ENCODE measurements around the gene TCF4. TPM values are rescaled to one million over a fixed set of nuclear protein-coding genes. Genes with fewer than 3 reads are reported as not detected.

The TCF4 gene
- total RNA-seq, 1 experiment from 2014 or later = 143 TPM

DNA sequence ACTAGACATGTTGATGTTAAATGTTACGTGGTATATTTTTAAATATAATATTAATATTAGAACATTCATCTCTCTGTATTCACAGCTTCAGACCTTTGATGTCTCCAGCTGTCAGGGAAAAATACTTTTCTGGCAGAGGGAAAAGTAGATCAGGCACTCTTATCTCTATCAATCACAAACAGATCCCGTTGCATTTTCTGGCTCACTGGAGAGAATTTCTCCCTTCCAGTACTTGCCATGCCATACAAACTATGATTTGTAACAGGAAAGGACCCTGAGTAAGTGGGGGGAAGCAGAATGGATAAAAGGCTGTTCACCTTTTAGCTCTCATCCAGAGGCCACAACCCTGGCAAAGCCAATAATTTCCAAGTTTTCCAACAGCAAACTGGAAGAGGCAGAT, 158.0 kb downstream of the TCF4 start:
- Histone ChIP-seq H3K27ac (ENCODE audit: low read depth, low read length, poor library complexity, severe bottlenecking) (no peak overlapping the region), H3K36me3 (ENCODE audit: insufficient read depth, low read length, poor library complexity, severe bottlenecking) (no peaks in the 10 kb centered on the region), H3K9me3 (ENCODE audit: low read depth, low read length, poor library complexity, severe bottlenecking) (no peaks in the 10 kb centered on the region), H3K4me3 (ENCODE audit: low read depth, low read length, poor library complexity, severe bottlenecking) (no peak overlapping the region), H3K4me1 (ENCODE audit: insufficient read depth, low read length, poor library complexity, severe bottlenecking) (peaks cover 14% of the 10 kb centered on the region), H3K27me3 (replicated peaks; ENCODE audit: insufficient read depth, low read depth, low read length, poor library complexity) (no peaks in the 10 kb centered on the region)
- DNase-seq (ENCODE audit: low spot score) = no peak
- intact Hi-C loops (cut with micrococcal nuclease; ENCODE audit: unreplicated experiment) = no loop called here
- no TSS peak for BruUV-seq (replicated peaks)
- ChIA-PET CTCF (no interaction called here), POLR2A (ENCODE audit: low non-redundant PET) (no interaction called here)
- TF ChIP-seq, protein P1, sequence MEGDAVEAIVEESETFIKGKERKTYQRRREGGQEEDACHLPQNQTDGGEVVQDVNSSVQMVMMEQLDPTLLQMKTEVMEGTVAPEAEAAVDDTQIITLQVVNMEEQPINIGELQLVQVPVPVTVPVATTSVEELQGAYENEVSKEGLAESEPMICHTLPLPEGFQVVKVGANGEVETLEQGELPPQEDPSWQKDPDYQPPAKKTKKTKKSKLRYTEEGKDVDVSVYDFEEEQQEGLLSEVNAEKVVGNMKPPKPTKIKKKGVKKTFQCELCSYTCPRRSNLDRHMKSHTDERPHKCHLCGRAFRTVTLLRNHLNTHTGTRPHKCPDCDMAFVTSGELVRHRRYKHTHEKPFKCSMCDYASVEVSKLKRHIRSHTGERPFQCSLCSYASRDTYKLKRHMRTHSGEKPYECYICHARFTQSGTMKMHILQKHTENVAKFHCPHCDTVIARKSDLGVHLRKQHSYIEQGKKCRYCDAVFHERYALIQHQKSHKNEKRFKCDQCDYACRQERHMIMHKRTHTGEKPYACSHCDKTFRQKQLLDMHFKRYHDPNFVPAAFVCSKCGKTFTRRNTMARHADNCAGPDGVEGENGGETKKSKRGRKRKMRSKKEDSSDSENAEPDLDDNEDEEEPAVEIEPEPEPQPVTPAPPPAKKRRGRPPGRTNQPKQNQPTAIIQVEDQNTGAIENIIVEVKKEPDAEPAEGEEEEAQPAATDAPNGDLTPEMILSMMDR (conservative IDR thresholded peaks at IDR 0.05; ENCODE audit: low read depth, low read length) = no peak
- TF ChIP-seq EZH2 (IDR thresholded peaks at IDR 0.05; ENCODE audit: borderline replicate concordance, low read depth, low read length, poor library complexity, severe bottlenecking) = no peak

DNA sequence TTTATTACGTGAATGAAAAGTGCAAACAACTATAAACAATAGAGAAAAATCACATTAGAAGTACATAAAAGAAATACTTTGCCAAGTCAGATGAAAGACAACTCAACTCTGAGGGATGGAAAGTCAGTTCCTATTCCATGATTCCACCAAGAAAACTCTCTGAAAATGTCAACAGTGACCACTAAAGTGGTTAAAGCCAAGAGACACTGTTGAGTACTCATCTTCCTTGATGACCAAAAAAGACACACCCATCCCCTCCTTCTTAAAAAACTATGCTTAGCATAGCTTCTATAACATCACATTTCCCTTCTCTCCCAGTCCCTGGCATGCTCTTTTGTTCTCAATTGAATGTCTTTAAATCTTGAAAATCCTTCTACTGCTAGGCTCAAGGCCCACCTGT, 160.0 kb downstream of the TCF4 start:
- BruUV-seq (replicated peaks) = no TSS peak
- Histone ChIP-seq H3K27ac (ENCODE audit: low read depth, low read length, poor library complexity, severe bottlenecking) (no peak overlapping the region), H3K27me3 (replicated peaks; ENCODE audit: insufficient read depth, low read depth, low read length, poor library complexity) (no peaks in the 10 kb centered on the region), H3K36me3 (ENCODE audit: insufficient read depth, low read length, poor library complexity, severe bottlenecking) (no peaks in the 10 kb centered on the region), H3K4me1 (ENCODE audit: insufficient read depth, low read length, poor library complexity, severe bottlenecking) (peaks cover 20% of the 10 kb centered on the region), H3K4me3 (ENCODE audit: low read depth, low read length, poor library complexity, severe bottlenecking) (no peak overlapping the region), H3K9me3 (ENCODE audit: low read depth, low read length, poor library complexity, severe bottlenecking) (no peaks in the 10 kb centered on the region)
- POLR2A ChIA-PET (ENCODE audit: low non-redundant PET) = no interaction called here
- no peak for DNase-seq (ENCODE audit: low spot score)
- CTCF ChIA-PET = no interaction called here
- TF ChIP-seq, protein P1 (conservative IDR thresholded peaks at IDR 0.05; ENCODE audit: low read depth, low read length) = no peak
- TF ChIP-seq EZH2 (IDR thresholded peaks at IDR 0.05; ENCODE audit: borderline replicate concordance, low read depth, low read length, poor library complexity, severe bottlenecking) = no peak
- intact Hi-C loops (cut with micrococcal nuclease; ENCODE audit: unreplicated experiment) = no loop called here

- Histone ChIP-seq H3K27ac (ENCODE audit: low read depth, low read length, poor library complexity, severe bottlenecking) (no peak overlapping the region), H3K27me3 (replicated peaks; ENCODE audit: insufficient read depth, low read depth, low read length, poor library complexity) (no peaks in the 10 kb centered on the region), H3K36me3 (ENCODE audit: insufficient read depth, low read length, poor library complexity, severe bottlenecking) (no peaks in the 10 kb centered on the region), H3K4me1 (ENCODE audit: insufficient read depth, low read length, poor library complexity, severe bottlenecking) (peaks cover 34% of the 10 kb centered on the region), H3K4me3 (ENCODE audit: low read depth, low read length, poor library complexity, severe bottlenecking) (no peak overlapping the region), H3K9me3 (ENCODE audit: low read depth, low read length, poor library complexity, severe bottlenecking) (no peaks in the 10 kb centered on the region)
- ChIA-PET POLR2A (ENCODE audit: low non-redundant PET) (no interaction called here), CTCF (no interaction called here)
- no TSS peak for BruUV-seq (replicated peaks)
- intact Hi-C loops (cut with micrococcal nuclease; ENCODE audit: unreplicated experiment) = no loop called here
- no peak for DNase-seq (ENCODE audit: low spot score)
- TF ChIP-seq, protein P1 (conservative IDR thresholded peaks at IDR 0.05; ENCODE audit: low read depth, low read length) = no peak
- no peak for TF ChIP-seq EZH2 (IDR thresholded peaks at IDR 0.05; ENCODE audit: borderline replicate concordance, low read depth, low read length, poor library complexity, severe bottlenecking)
Measured at GRCh38 chr18:55425698-55426097, 162.3 kb downstream of the TCF4 start.

Data from A673 (cell line).